SK-N-SH treated with all-trans-retinoic acid at 6 μM for 48 hours (cell line): ENCODE measurements around the gene BSPRY.
"Not testable (repeated sequence)": the region's sequence is repeated elsewhere in the genome, so short reads cannot be mapped to it uniquely, and the experiment has no call there.

ENCODE experiments used
- TCF4 ChIP-seq: fragments of 250-450 bp; sonication (Bioruptor Pico); IDR thresholded peaks from 2 replicates; pipeline ENCODE4 v1.8.0; 2021; ENCODE audit warnings: mild to moderate bottlenecking, moderate library complexity, borderline replicate concordance
- TOX ChIP-seq: fragments of 250-450 bp; sonication (Bioruptor Pico); IDR thresholded peaks from 2 replicates; pipeline ENCODE4 v1.8.0; 2021; ENCODE audit warnings: mild to moderate bottlenecking, moderate library complexity, borderline replicate concordance
- ZFP3 ChIP-seq: fragments of 250-450 bp; sonication (Bioruptor Pico); IDR thresholded peaks from 2 replicates; pipeline ENCODE4 v1.5.0; 2020; ENCODE audit warnings: mild to moderate bottlenecking, moderate library complexity
- ZFP30 ChIP-seq: fragments of 450-650 bp; formaldehyde crosslinking; IDR thresholded peaks from 2 replicates; pipeline ENCODE4 v1.5.0; 2022; ENCODE audit warnings: mild to moderate bottlenecking, moderate library complexity
- TF ChIP-seq, protein P1 (sequence below): fragments of 250-450 bp; sonication (Bioruptor Pico); IDR thresholded peaks from 2 replicates; pipeline ENCODE4 v1.5.0; 2020; ENCODE audit warnings: mild to moderate bottlenecking, moderate library complexity
- TF ChIP-seq, protein P2 (sequence below): fragments of 250-450 bp; sonication (Bioruptor Pico); IDR thresholded peaks from 2 replicates; pipeline ENCODE4 v1.8.0; 2021; ENCODE audit warnings: low read depth, mild to moderate bottlenecking, moderate library complexity, borderline replicate concordance

DNA sequence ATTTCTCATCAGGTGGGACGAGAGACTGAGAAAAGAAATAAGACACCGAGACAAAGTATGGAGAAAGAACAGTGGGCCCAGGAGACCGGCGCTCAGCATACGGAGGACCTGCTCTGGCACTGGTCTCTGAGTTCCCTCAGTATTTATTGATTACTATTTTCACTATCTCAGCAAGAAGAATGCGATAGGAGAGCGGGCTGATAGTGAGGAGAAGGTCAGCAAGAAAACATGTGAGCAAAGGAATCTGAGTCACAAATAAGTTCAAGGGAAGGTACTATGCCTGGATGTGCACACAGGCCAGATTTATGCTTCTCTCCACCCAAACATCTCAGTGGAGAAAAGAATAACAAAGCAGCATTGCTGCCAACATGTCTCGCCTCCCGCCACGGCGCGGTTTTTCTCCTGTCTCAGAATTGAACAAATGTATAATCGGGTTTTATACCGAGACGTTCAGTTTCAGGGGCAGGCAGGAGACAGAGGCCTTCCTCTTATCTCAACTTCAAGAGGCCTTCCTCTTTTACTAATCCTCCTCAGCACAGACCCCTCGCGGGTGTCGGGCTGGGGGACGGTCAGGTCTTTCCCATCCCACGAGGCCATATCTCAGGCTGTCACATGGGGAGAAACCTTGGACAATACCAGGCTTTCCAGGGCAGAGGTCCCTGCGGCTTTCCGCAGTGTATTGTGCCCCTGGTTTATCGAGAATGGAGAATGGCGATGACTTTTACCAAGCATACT, 29.9 kb downstream of the BSPRY start:
- TF ChIP-seq ZFP30 (CRISPR knock-in tag); ZFP3; TCF4 (CRISPR knock-in tag); TOX: not testable (repeated sequence)
- TF ChIP-seq, protein P1, sequence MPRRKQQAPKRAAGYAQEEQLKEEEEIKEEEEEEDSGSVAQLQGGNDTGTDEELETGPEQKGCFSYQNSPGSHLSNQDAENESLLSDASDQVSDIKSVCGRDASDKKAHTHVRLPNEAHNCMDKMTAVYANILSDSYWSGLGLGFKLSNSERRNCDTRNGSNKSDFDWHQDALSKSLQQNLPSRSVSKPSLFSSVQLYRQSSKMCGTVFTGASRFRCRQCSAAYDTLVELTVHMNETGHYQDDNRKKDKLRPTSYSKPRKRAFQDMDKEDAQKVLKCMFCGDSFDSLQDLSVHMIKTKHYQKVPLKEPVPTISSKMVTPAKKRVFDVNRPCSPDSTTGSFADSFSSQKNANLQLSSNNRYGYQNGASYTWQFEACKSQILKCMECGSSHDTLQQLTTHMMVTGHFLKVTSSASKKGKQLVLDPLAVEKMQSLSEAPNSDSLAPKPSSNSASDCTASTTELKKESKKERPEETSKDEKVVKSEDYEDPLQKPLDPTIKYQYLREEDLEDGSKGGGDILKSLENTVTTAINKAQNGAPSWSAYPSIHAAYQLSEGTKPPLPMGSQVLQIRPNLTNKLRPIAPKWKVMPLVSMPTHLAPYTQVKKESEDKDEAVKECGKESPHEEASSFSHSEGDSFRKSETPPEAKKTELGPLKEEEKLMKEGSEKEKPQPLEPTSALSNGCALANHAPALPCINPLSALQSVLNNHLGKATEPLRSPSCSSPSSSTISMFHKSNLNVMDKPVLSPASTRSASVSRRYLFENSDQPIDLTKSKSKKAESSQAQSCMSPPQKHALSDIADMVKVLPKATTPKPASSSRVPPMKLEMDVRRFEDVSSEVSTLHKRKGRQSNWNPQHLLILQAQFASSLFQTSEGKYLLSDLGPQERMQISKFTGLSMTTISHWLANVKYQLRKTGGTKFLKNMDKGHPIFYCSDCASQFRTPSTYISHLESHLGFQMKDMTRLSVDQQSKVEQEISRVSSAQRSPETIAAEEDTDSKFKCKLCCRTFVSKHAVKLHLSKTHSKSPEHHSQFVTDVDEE (CRISPR knock-in tag), result not testable (repeated sequence)
- TF ChIP-seq, protein P2, sequence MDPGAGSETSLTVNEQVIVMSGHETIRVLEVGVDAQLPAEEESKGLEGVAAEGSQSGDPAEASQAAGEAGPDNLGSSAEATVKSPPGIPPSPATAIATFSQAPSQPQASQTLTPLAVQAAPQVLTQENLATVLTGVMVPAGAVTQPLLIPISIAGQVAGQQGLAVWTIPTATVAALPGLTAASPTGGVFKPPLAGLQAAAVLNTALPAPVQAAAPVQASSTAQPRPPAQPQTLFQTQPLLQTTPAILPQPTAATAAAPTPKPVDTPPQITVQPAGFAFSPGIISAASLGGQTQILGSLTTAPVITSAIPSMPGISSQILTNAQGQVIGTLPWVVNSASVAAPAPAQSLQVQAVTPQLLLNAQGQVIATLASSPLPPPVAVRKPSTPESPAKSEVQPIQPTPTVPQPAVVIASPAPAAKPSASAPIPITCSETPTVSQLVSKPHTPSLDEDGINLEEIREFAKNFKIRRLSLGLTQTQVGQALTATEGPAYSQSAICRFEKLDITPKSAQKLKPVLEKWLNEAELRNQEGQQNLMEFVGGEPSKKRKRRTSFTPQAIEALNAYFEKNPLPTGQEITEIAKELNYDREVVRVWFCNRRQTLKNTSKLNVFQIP (CRISPR knock-in tag), result not testable (repeated sequence)
